NB4 (cell line): Measurements from ENCODE around the gene DSP.

Experiments used
- DNase-seq: peaks from one replicate; pipeline ENCODE4 v3.0.0; 2010; ENCODE audit warnings: low read depth
- H3K4me3 ChIP-seq: one replicate; pipeline ENCODE4 v1.5.1; 2011; ENCODE audit warnings: mild to moderate bottlenecking, low read depth, low read length, moderate library complexity
- CTCF ChIP-seq: IDR thresholded peaks from one replicate; pipeline ENCODE4 v1.5.1; 2012; ENCODE audit warnings: low read depth, low read length
- MAX ChIP-seq: IDR thresholded peaks from 2 replicates; pipeline ENCODE4 v1.6.1; 2011; ENCODE audit warnings: low read depth, low read length
- MYC ChIP-seq: IDR thresholded peaks from 2 replicates; pipeline ENCODE4 v1.6.1; 2011; ENCODE audit warnings: low read depth, low read length
- POLR2A ChIP-seq: IDR thresholded peaks from 2 replicates; pipeline ENCODE4 v1.6.1; 2011; ENCODE audit warnings: mild to moderate bottlenecking; ENCODE audit not compliant: insufficient read length; ENCODE audit errors: extremely low read depth

The DSP gene

GRCh38 chr6:7537565-7538174 is 3.8 kb upstream of the DSP start:
- DNase-seq, result no peak

GRCh38 chr6:7538484-7538883 is 3.0 kb upstream of the DSP start:
- DNase-seq, result no peak
- no peak overlapping the region for H3K4me3 ChIP-seq
- no peak for TF ChIP-seq CTCF
- TF ChIP-seq MAX, result no peak
- TF ChIP-seq MYC, result no peak
- no peak for TF ChIP-seq POLR2A

More at GRCh38 chr6:7537565-7538174, 3.8 kb upstream of the DSP start:
- TF ChIP-seq CTCF (no peak), POLR2A (no peak), MYC (no peak)
- H3K4me3 ChIP-seq, result no peak overlapping the region

- H3K4me3 ChIP-seq, result no peak overlapping the region
- TF ChIP-seq MAX (no peak), MYC (no peak), CTCF (no peak)
- DNase-seq, result no peak
These were observed 876 bp upstream of the DSP start for GRCh38 chr6:7540595-7540994.

GRCh38 chr6:7542065-7542873 is 798 bp downstream of the DSP start:
- DNase-seq, result peak; percentile 51
- TF ChIP-seq MYC (no peak), POLR2A (no peak), CTCF (no peak), MAX (no peak)
- peak overlapping the region; percentile 39 for H3K4me3 ChIP-seq

GRCh38 chr6:7542874-7543624 is 1.6 kb downstream of the DSP start:
- peak overlapping the region; percentile 39 for H3K4me3 ChIP-seq
- no peak for TF ChIP-seq CTCF
- TF ChIP-seq MYC, result no peak
- peak; percentile 16 for TF ChIP-seq POLR2A
- no peak; the same call in 1 of the 2 replicates for TF ChIP-seq MAX
- DNase-seq, result peak; percentile 70
